Eye (tissue), 1 donor: ENCODE data around the gene CDHR4.
"Not testable (repeated sequence)": the region's sequence is repeated elsewhere in the genome, so short reads cannot be mapped to it uniquely, and the experiment has no call there.

Experiments used
- DNase-seq: peaks from one replicate; pipeline ENCODE4 v3.0.0-alpha.2; 2015

CDHR4 gene

GRCh38 chr3:49799761-49800160 lies at the start of gene CDHR4:
CDHR4 (minus strand) TSS chr3:49799873; CDS start chr3:49799812, 61 bp downstream.
- no peak for DNase-seq

- no peak for DNase-seq
Observed at GRCh38 chr3:49845694-49846093, 46.0 kb upstream of the CDHR4 start.

- no peak for DNase-seq
Observed at GRCh38 chr3:49844464-49845183, 45.0 kb upstream of the CDHR4 start.

GRCh38 chr3:49842843-49843517 lies 43.3 kb upstream of the CDHR4 start:
- no peak for DNase-seq

- DNase-seq = no peak
Observed at GRCh38 chr3:49841806-49842205, 42.1 kb upstream of the CDHR4 start.

- DNase-seq = peak; percentile 24
Observed at GRCh38 chr3:49841126-49841696, 41.5 kb upstream of the CDHR4 start.

- DNase-seq = peak; percentile 16
Observed at GRCh38 chr3:49840388-49840787, 40.7 kb upstream of the CDHR4 start.

DNA sequence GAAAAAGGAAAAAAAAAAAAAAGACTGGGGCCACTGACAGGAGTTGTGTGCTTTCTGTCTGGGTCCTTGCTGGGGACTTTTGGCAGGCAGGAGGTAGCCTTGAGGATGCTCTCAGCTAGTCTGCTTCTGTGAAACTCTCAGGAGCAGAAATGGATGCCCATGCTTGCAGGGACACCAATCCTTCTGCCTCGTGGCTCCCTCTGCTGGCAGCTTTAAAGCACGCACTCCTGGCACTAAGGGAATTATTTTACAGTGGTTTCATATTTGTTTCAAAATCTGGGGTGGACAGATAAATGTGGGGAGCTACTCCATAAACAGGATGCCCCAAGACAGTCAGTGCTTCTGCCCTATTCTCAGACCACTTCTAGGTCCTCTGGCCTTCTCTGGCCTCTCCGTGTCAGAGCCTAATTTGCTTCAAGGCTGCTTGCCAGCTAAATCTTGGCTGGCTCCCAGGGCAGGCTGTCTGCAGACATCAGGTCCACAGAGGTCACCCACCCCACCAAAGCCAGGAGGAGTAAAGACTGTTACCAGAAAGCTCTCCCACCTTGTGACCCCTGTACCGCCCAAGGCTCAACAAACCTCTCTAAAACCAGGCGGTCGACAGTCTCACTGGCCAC lies 39.6 kb upstream of the CDHR4 start:
- peak; percentile 92 for DNase-seq

GRCh38 chr3:49831341-49831740 lies 31.7 kb upstream of the CDHR4 start:
- DNase-seq = no peak

- no peak for DNase-seq
Observed at GRCh38 chr3:49826016-49826415, 26.3 kb upstream of the CDHR4 start.

DNA sequence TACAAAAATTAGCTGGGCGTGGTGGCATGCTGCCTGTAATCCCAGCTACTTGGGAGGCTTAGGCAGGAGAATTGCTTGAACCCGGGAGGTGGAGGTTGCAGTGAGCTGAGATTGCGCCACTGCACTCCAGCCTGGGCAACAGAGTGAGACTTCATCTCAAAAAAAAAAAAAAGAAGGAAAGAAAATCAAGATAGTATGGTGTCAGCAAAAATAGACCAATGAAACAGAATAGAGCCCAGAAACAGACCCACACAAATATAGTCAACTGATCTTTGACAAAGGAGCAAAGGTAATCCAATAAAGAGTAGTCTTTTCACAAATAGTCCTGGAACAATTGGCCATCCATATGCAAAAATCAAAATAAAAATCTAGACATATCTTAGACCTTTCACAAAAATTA lies 23.5 kb upstream of the CDHR4 start:
- not testable (repeated sequence) for DNase-seq

GRCh38 chr3:49813497-49814174 lies 14.0 kb upstream of the CDHR4 start, which contains the start of gene UBA7:
UBA7 (minus strand) TSS chr3:49813953; CDS start chr3:49813787, 166 bp downstream.
- DNase-seq = no peak

GRCh38 chr3:49812916-49813496 lies 13.3 kb upstream of the CDHR4 start:
- no peak for DNase-seq

DNA sequence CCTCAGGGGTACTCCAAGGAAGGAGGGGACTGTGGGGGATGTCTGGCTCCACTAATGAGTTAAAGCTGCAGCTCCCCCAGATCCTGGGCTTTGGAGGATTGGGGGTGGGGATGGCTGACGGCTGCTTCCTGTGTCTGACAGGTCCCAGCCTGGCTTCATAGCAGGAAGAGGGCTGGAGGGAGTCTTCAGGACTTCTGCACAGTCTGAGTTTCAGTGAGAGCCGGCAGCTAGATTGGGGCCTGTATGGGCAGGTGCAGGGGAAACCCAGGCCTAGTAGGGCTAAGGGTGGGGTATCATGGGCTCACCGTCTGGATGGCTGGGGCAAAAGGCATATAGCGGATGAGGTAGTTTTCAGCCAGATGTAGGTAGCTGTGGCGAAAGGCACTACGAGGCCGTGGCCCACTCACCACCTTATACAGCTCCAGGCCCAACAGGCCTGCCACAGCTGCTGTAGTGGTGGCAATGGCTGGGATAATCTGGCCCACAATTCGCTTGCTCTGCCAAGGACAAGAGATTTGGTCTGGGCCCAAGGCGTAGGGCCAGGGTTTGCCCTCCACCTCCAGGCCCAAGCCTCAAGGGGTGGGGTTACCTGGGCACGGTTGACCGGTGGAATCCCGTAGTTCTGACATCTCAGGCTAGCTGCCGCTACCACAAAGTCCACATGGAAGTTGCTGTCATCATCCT lies 7.9 kb upstream of the CDHR4 start:
- peak; percentile 29 for DNase-seq

DNA sequence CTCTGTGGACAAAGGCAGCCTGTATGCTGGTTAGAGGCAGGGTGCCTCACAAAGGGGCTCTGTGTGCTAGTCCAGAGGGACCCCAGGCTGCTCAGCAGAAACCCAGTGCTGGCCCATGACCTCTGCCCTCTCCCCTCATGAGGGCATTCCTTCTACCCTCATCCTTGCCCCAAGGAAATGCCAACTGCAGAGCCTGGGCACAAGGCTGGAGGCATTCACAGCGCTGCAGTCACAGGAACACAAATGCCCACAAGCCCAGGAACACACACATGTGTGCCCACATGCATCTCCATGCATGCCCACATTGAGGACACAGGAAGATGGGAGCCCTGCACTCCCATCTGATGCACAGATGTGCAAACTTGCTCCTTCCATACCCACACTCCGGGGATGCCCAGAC lies 7.2 kb upstream of the CDHR4 start:
- DNase-seq = no peak

GRCh38 chr3:49805897-49806701 lies 6.4 kb upstream of the CDHR4 start:
- DNase-seq = peak; percentile 90

GRCh38 chr3:49805367-49805782 lies 5.7 kb upstream of the CDHR4 start:
- DNase-seq = peak; percentile 82

DNA sequence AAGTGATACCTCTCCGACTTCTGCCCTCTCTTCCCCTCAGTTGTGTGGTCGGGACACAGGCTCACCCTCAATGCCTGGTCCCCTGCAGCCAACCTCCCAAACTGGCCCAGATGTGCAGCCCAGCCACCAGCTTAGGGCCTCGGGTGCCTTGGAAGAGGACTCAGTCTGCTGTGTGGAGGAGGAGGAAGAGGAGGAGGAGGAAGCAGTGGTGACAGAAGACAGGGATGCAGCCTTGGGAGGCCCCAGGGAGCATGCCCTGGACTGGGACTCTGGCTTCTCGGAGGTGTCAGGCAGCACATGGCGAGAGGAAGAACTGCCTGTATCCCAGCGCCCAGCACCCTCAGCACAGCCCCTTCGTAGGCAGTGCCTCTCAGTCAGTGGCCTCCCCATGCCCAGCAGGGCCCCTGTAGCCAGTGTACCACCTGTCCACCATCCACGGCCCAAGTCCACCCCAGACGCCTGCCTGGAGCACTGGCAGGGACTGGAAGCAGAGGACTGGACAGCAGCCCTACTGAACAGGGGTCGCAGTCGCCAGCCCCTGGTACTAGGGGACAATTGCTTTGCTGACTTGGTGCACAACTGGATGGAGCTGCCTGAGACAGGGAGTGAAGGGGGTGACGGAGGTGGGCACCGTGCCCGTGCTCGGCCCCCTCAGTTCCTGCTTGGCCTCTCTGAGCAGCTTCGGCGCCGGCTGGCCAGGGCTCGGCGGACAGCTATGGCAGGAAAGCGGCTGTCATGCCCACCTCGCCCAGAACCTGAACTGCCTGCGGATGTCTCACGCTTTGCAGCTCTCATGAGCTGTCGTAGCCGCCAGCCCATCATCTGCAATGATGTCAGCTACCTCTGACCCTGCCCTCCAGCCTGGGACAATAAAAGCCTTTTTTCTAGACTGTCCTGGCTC lies 4.7 kb upstream of the CDHR4 start:
- no peak for DNase-seq

- DNase-seq = no peak
Observed at GRCh38 chr3:49803465-49804140, 3.9 kb upstream of the CDHR4 start.
